ENCODE data around the gene NCKAP5L.

DNA sequence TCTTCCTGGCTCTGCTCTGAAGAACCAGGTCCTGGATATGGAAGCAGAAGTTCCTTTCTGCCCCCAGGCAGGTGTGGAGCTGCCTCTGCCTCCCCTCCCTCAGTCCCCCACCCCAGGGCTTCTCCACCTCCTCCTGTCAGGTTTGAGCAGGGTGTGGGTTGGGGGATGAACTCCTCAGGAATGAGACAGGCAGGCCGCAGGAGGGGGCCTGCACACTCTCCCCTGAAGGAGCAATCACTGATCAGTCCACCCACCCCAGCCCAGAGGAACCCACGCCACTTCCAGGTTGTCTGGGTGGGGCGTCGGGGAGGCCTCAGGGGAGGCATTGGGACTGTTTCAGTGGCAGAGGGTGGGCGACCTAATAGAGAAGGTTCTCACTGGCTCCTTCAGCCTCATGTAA lies 48.9 kb upstream of the NCKAP5L start:
- TF ChIP-seq, protein P1, sequence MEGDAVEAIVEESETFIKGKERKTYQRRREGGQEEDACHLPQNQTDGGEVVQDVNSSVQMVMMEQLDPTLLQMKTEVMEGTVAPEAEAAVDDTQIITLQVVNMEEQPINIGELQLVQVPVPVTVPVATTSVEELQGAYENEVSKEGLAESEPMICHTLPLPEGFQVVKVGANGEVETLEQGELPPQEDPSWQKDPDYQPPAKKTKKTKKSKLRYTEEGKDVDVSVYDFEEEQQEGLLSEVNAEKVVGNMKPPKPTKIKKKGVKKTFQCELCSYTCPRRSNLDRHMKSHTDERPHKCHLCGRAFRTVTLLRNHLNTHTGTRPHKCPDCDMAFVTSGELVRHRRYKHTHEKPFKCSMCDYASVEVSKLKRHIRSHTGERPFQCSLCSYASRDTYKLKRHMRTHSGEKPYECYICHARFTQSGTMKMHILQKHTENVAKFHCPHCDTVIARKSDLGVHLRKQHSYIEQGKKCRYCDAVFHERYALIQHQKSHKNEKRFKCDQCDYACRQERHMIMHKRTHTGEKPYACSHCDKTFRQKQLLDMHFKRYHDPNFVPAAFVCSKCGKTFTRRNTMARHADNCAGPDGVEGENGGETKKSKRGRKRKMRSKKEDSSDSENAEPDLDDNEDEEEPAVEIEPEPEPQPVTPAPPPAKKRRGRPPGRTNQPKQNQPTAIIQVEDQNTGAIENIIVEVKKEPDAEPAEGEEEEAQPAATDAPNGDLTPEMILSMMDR (conservative IDR thresholded peaks at IDR 0.05 in 1 of 2, IDR thresholded peaks at IDR 0.05 in 1 of 2; ENCODE audit: low read depth in 1 of 2, low read length in 2 of 2): no peak
- no peak for TF ChIP-seq EZH2 (IDR thresholded peaks at IDR 0.05; ENCODE audit: low read length, missing control alignments)

Measured in fibroblast of lung (primary cell).